ENCODE data around the gene SSBP4. TPM values are rescaled to one million over a fixed set of nuclear protein-coding genes. Genes with fewer than 3 reads are reported as not detected.

SSBP4 gene
- total and polyA plus RNA-seq, 2 donors (not counting 3 experiments of a cell fraction or from before 2014, with no cell fraction given): 89.6 to 151 TPM

- peak; percentile 66 for DNase-seq (ENCODE audit: low read depth, low spot score)
- POLR2A ChIA-PET: interaction anchor here (1.0 kb wide), 1 partner anchor 9 kb away, joined by 3 read pairs; no protein-coding TSS in a partner anchor
- dilution Hi-C loops (cut with MboI; ENCODE audit: extremely low pct_ligation_motif_present, low sequenced_read_pairs): no loop called here
- no peak within 1 kb of the TSS for H3K27ac ChIP-seq (ENCODE audit: insufficient read depth, low read depth, low read length)
- no TSS peak for BruUV-seq (replicated peaks)
- no peaks in the 10 kb centered on the region for H4K20me1 ChIP-seq (replicated peaks; ENCODE audit: control insufficient read depth, extremely low read depth, insufficient read depth, low read length)
- peak within 1 kb of the TSS; percentile 19 to 75 (median 24) for H3K4me3 ChIP-seq (replicated peaks in 1 of 3; ENCODE audit: insufficient read depth in 1 of 3, low read depth in 1 of 3, low read length in 3 of 3)
- peak within 1 kb of the TSS; percentile 65 for H2AFZ ChIP-seq (ENCODE audit: low read depth, low read length)
- no peak within 1 kb of the TSS for H3K9ac ChIP-seq (replicated peaks; ENCODE audit: extremely low read depth, insufficient read depth, low read length)
- TF ChIP-seq MYC (IDR thresholded peaks at IDR 0.05; ENCODE audit: low read depth, low read length) (no peak), JUN (IDR thresholded peaks at IDR 0.05; ENCODE audit: borderline replicate concordance, insufficient read depth, insufficient read length, low read depth) (no peak), FOS (IDR thresholded peaks at IDR 0.05; ENCODE audit: borderline replicate concordance, insufficient read depth, low read length) (no peak), MAX (IDR thresholded peaks at IDR 0.05; ENCODE audit: insufficient read depth, insufficient read length) (no peak), CTCF (IDR thresholded peaks at IDR 0.05; ENCODE audit: extremely low read depth in 1 of 2, insufficient read depth in 1 of 2, low read depth in 1 of 2, low read length in 2 of 2) (no peak), POLR2AphosphoS5 (IDR thresholded peaks at IDR 0.05; ENCODE audit: insufficient read depth, low read depth, low read length) (no peak), GATA2 (IDR thresholded peaks at IDR 0.05; ENCODE audit: insufficient read depth, insufficient read length, low read depth, low read length) (no peak), EZH2 (IDR thresholded peaks at IDR 0.05; ENCODE audit: borderline replicate concordance, low read depth, low read length, severe bottlenecking) (no peak), POLR2A (IDR thresholded peaks at IDR 0.05; ENCODE audit: low read depth, low read length) (no peak)
- peak within 1 kb of the TSS; percentile 59 for H3K4me2 ChIP-seq (ENCODE audit: insufficient read depth, low read length)
- no peaks in the 10 kb centered on the region for H3K9me3 ChIP-seq (replicated peaks; ENCODE audit: control insufficient read depth, insufficient read depth, low read length)
- CTCF ChIA-PET: interaction anchor here (0.8 to 3.7 kb wide), 6 partner anchors 13 to 158 kb away, joined by 3 to 23 read pairs (median 4); partner anchors contain the start of genes GDF15 and SSBP4
- H3K36me3 ChIP-seq (ENCODE audit: control insufficient read depth in 2 of 2, extremely low read depth in 1 of 2, insufficient read depth in 2 of 2, low read length in 2 of 2): peaks cover 0 to 2% of the 10 kb centered on the region in 2 experiments
- H3K9me1 ChIP-seq (replicated peaks; ENCODE audit: control insufficient read depth, extremely low read depth, insufficient read depth, low read length): no peaks in the 10 kb centered on the region
- H3K79me2 ChIP-seq (ENCODE audit: control insufficient read depth, insufficient read depth, low read length): no peaks in the 10 kb centered on the region
- peaks cover 12% of the 10 kb centered on the region for H3K4me1 ChIP-seq (ENCODE audit: control insufficient read depth, extremely low read depth, insufficient read depth, low read length)
- H3K27me3 ChIP-seq (ENCODE audit: control insufficient read depth in 2 of 2, insufficient read depth in 2 of 2, low read length in 2 of 2): no peaks in the 10 kb centered on the region
- intact Hi-C loops (cut with micrococcal nuclease): loop anchor here (1.0 kb wide), 1 partner anchor 18 kb away; the partner anchor contains the start of gene SSBP4
- peak; percentile 53 for FAIRE-seq
These were observed 18.5 kb downstream of the SSBP4 start, which contains the start of gene ISYNA1 for GRCh38 chr19:18437491-18438330. Gene ISYNA1, minus strand, starts transcription at chr19:18438133. Its CDS starts 154 bp downstream, at chr19:18437979.
